ENCODE data around the gene RGS9.

DNA sequence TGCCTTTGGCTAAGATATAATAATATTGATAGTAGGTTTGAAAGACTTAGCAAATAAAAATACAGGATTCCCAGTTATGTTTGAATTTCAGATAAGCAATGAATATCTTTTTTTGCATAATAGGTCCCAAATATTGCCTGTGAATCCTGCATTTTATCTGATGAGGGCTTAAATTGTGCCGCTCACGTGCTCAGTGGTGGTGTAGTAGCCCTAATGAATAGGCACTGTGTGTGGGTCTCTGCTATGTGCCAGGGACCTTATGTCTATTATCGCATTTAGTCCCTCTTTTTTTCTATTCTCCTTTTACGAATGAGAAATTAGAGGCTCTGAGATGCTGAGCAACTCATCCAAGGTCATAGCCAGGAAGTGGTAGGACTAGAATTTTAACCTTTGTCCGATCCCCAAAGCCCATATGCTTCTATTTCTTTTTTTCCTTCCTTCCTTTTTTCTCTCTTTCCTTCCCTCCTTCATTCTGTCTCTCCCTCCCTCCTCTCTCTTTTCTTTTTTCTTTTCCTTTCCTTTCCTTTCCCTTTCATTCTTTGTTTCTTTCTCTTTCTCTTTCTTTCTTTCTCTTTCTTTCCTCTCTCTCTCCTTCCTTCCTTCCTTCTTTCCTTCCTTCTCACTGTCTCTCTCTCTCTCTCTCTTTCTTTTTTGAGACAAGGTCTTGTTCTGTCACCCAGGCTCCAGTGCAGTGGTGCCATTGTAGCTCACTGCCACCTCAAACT is 47.2 kb downstream of the RGS9 start:
- TF ChIP-seq, protein P1, sequence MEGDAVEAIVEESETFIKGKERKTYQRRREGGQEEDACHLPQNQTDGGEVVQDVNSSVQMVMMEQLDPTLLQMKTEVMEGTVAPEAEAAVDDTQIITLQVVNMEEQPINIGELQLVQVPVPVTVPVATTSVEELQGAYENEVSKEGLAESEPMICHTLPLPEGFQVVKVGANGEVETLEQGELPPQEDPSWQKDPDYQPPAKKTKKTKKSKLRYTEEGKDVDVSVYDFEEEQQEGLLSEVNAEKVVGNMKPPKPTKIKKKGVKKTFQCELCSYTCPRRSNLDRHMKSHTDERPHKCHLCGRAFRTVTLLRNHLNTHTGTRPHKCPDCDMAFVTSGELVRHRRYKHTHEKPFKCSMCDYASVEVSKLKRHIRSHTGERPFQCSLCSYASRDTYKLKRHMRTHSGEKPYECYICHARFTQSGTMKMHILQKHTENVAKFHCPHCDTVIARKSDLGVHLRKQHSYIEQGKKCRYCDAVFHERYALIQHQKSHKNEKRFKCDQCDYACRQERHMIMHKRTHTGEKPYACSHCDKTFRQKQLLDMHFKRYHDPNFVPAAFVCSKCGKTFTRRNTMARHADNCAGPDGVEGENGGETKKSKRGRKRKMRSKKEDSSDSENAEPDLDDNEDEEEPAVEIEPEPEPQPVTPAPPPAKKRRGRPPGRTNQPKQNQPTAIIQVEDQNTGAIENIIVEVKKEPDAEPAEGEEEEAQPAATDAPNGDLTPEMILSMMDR (conservative IDR thresholded peaks at IDR 0.05 in 1 of 2, IDR thresholded peaks at IDR 0.05 in 1 of 2; ENCODE audit: extremely low read depth in 1 of 2, insufficient read depth in 1 of 2, low read depth in 1 of 2, low read length in 2 of 2) = no peak
- TF ChIP-seq EZH2 (IDR thresholded peaks at IDR 0.05; ENCODE audit: borderline replicate concordance, low read length) = no peak
